GM18511 (cell line): ENCODE data around the gene PDE12.
"Not testable (repeated sequence)": the region's sequence is repeated elsewhere in the genome, so short reads cannot be mapped to it uniquely, and the experiment has no call there.

Experiments used
- ATAC-seq: cut with Tn5 transposase; IDR thresholded peaks from one replicate; pipeline ENCODE4 v1.9.1; 2021; ENCODE audit warnings: mild to moderate bottlenecking, moderate library complexity; ENCODE audit not compliant: unreplicated experiment

Gene PDE12

GRCh38 chr3:57582474-57583168, 26.5 kb downstream of the PDE12 start:
- no peak for ATAC-seq

GRCh38 chr3:57583544-57583943, 27.5 kb downstream of the PDE12 start:
- no peak for ATAC-seq

DNA sequence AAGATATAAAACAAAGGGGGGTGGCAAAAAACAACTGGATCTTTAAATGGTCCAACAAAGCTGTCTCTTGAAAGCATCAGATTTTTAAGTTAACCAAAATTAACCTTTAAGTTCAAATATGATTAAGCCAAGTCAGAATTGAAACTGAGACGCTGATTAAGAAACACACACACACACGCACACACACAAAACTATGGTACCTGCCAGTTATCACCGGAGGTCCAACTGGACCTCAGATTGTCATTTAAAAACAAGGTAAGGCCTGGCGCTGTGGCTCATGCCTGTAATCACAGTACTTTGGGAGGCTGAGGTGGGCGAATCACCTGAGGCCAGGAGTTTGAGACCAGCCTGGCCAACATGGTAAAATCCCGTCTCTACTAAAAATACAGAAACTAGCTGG, 30.7 kb downstream of the PDE12 start:
- ATAC-seq = no peak

- ATAC-seq = no peak
Observed at GRCh38 chr3:57587905-57588304, 31.8 kb downstream of the PDE12 start.

DNA sequence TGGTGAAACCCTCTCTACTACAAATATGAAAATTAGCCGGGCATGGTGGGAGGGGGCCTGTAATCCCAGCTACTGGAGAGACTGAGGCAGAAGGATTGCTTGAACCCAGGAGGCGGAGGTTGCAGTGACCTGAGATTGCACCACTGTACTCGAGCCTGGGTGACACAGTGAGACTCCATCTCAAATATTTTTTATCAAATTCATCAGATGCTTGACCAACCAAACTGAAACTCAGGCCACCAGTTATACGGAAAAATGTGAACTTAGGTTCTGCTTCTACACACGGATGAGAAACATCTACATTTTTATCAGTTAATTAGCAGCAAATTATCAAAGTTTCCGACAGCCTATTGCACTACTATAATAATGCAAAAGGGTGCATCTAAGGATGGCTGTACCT, 36.2 kb downstream of the PDE12 start:
- no peak for ATAC-seq

DNA sequence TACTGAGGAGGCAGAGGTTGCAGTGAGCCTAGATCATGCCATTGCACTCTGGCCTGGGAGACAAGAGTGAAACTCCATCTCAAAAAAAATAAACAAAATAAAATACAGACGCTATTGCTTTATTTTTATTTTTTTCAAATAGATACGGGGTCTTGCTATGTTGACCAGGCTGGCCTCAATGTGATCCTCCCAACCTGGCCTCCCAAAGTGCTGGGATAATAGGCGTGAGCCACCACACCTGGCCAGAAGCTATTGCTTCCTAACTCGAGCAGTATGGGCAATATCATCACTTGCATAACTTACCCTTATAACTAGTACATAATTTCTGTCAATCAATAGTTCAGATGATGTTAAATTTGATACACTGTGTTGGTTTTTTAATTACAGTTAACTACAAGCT, 38.1 kb downstream of the PDE12 start:
- ATAC-seq = no peak

GRCh38 chr3:57594576-57594975, 38.5 kb downstream of the PDE12 start:
- ATAC-seq = no peak

- peak; percentile 0 for ATAC-seq
Observed at GRCh38 chr3:57596495-57597126, 40.5 kb downstream of the PDE12 start.

DNA sequence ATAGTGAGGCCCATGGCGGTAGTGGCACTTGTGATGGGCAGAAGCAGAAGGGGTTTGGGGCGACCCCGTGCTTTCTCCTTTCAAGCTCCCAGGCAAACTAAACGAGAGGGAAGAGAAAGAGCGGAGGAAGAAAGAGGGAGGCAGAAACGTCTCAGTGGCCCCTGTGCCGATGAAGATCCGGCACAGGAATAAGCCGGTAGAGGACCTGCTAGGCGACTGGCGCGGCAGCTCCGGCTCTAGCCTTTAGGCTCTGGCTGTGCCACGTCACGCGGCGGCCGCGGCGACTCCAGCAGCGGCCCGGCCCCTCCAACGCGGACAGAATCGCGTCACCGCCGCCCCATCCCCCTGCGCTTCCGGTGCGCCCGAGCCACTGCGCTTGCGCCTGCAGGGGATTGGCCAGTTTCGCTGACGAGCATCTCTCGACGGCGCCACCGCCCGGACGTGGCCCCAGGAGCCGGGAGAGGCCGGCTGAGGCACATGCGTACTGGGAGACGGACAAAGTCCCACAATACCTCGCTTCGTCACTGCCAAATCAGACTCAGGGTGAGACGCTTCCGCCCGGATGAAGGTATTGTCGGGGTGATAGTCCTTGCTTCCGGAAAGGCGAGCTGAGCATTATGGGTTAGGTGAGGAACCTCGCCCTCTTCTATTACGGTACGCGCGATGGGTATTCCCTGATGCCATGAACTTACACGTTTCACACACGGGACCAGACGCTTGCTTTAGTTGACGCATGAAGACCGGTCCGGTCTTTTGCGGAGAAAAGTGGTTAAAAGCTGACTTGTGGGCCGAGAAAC, 41.3 kb downstream of the PDE12 start, which contains the start of gene ARF4:
Gene ARF4 (minus strand): TSS at position 218 of the 797 bp plus-strand sequence. CDS start 204 bp downstream, at position 14.
- ATAC-seq = peak; percentile 95

- no peak for ATAC-seq
Observed at GRCh38 chr3:57598765-57599360, 42.8 kb downstream of the PDE12 start.

GRCh38 chr3:57600195-57600594, 44.1 kb downstream of the PDE12 start:
- ATAC-seq = no peak

- ATAC-seq = no peak
Observed at GRCh38 chr3:57604971-57605370, 48.9 kb downstream of the PDE12 start.

GRCh38 chr3:57605683-57606082, 49.6 kb downstream of the PDE12 start:
- ATAC-seq = no peak

GRCh38 chr3:57611870-57612269, 55.8 kb downstream of the PDE12 start:
- ATAC-seq = not testable (repeated sequence)

GRCh38 chr3:57616233-57616632, 60.2 kb downstream of the PDE12 start:
- ATAC-seq = no peak
